Memory B cell (primary cell): ENCODE data around the gene UBR3.

Source experiments
- ATAC-seq: fragments of 150-1000 bp; cut with Tn5 transposase; 2 replicates; pipeline ENCODE4 v1.10.0; 2021; ENCODE audit warnings: low read depth, mild to moderate bottlenecking, moderate library complexity
- DNase-seq, 2 donors: peaks; one replicate each; pipeline ENCODE4 v3.0.0; 2022; ENCODE audit warnings: low spot score in 2 of 2
- H3K27ac Mint-ChIP-seq: one replicate; pipeline ENCODE4 v1.8.0; 2022; ENCODE audit warnings: mild to moderate bottlenecking, moderate library complexity, mixed read lengths
- H3K27me3 Mint-ChIP-seq: one replicate; pipeline ENCODE4 v1.8.0; 2022; ENCODE audit warnings: mixed read lengths
- H3K36me3 Mint-ChIP-seq: one replicate; pipeline ENCODE4 v1.8.0; 2022; ENCODE audit warnings: mild to moderate bottlenecking, mixed read lengths
- H3K4me1 Mint-ChIP-seq: one replicate; pipeline ENCODE4 v1.8.0; 2022; ENCODE audit warnings: mixed read lengths
- H3K4me3 Mint-ChIP-seq: one replicate; pipeline ENCODE4 v1.8.0; 2022; ENCODE audit warnings: mild to moderate bottlenecking, moderate library complexity, mixed read lengths
- H3K9me3 Mint-ChIP-seq: one replicate; pipeline ENCODE4 v1.8.0; 2022; ENCODE audit warnings: mixed read lengths

The UBR3 gene

GRCh38 chr2:170063456-170064235, 236.4 kb downstream of the UBR3 start:
- Mint-ChIP-seq H3K27me3 (no peaks in the 10 kb centered on the region), H3K27ac (no peak overlapping the region), H3K4me1 (no peaks in the 10 kb centered on the region), H3K4me3 (no peak overlapping the region), H3K36me3 (peaks cover 29% of the 10 kb centered on the region), H3K9me3 (peaks cover 1% of the 10 kb centered on the region)
- no peak for ATAC-seq
- DNase-seq, result no peak

GRCh38 chr2:170070778-170071177, 243.5 kb downstream of the UBR3 start:
- H3K36me3 Mint-ChIP-seq, result peaks cover 40% of the 10 kb centered on the region
- H3K4me3 Mint-ChIP-seq, result no peak overlapping the region
- ATAC-seq, result no peak
- H3K27ac Mint-ChIP-seq, result no peak overlapping the region
- H3K4me1 Mint-ChIP-seq, result peaks cover 3% of the 10 kb centered on the region
- H3K9me3 Mint-ChIP-seq, result peaks cover 12% of the 10 kb centered on the region
- H3K27me3 Mint-ChIP-seq, result no peaks in the 10 kb centered on the region
- no peak for DNase-seq

- H3K36me3 Mint-ChIP-seq, result peaks cover 43% of the 10 kb centered on the region
- no peak overlapping the region for H3K4me3 Mint-ChIP-seq
- H3K27me3 Mint-ChIP-seq, result no peaks in the 10 kb centered on the region
- no peak overlapping the region for H3K27ac Mint-ChIP-seq
- DNase-seq, result no peak
- peaks cover 12% of the 10 kb centered on the region for H3K9me3 Mint-ChIP-seq
- peaks cover 7% of the 10 kb centered on the region for H3K4me1 Mint-ChIP-seq
- ATAC-seq, result no peak
Measured at GRCh38 chr2:170073288-170073687, 246.0 kb downstream of the UBR3 start.

DNA sequence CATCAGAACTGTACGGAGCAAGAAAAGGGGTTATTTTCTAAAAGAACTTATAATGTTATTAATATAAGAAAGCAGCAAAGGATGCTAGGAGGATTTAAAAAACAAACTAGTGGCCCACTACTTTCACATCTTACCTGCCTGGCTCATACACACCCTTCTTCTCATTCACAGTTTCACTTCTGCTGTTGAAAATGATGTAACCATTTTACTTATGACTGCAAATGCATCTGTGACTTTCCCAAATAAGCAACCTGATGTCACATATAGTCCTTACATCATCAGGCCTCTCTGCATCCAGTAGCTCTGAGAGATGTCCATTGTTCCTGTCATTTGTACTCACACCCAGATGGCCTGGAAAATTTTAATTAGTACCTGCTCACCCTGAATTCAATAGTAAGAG, 248.9 kb downstream of the UBR3 start:
- peak overlapping the region; percentile 43 for H3K27ac Mint-ChIP-seq
- H3K4me1 Mint-ChIP-seq, result peaks cover 7% of the 10 kb centered on the region
- peak; percentile 34 for ATAC-seq

GRCh38 chr2:170077830-170078569, 250.7 kb downstream of the UBR3 start:
- DNase-seq, result no peak
- H3K4me1 Mint-ChIP-seq, result peaks cover 7% of the 10 kb centered on the region
- peaks cover 30% of the 10 kb centered on the region for H3K36me3 Mint-ChIP-seq
- no peaks in the 10 kb centered on the region for H3K27me3 Mint-ChIP-seq
- no peak overlapping the region for H3K4me3 Mint-ChIP-seq
- H3K27ac Mint-ChIP-seq, result no peak overlapping the region
- H3K9me3 Mint-ChIP-seq, result no peaks in the 10 kb centered on the region
- no peak for ATAC-seq

More for the DNA sequence above, 248.9 kb downstream of the UBR3 start:
- Mint-ChIP-seq H3K4me3 (no peak overlapping the region), H3K27me3 (no peaks in the 10 kb centered on the region), H3K36me3 (peaks cover 29% of the 10 kb centered on the region), H3K9me3 (peaks cover 1% of the 10 kb centered on the region)
- no peak for DNase-seq

DNA sequence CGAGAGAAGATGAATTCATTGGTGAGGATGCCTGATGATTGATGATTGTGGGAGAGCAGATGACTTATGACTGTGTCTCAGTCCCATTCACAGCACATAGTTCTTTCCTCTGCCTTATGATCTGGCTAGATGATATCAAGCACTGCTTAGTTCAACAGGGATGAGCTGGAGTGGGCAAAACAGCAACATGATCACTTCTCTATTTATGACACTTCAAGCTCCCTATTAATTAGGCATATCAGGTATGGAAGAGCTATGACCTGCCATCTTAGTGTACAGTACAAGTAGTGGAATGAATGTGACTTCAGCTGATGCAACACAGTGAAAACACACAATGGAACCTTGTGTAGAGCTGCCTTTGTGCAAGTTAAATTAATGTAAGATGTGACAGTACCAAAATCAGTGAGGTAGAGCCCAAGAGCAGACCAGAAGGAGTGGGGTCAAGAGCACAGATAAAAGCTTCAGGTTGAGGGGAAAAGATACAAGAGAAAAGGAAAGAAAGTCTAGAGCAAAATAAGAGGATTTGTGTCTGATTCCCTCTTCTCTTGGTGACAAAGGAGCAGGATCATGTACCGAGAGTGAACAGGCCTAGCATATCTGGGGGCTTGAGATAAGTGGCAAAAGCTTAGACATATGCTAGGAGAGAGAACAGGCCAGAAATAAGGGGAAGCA, 257.7 kb downstream of the UBR3 start:
- peaks cover 5% of the 10 kb centered on the region for H3K36me3 Mint-ChIP-seq
- H3K9me3 Mint-ChIP-seq, result peaks cover 1% of the 10 kb centered on the region
- no peak overlapping the region for H3K27ac Mint-ChIP-seq
- ATAC-seq (no peak), DNase-seq (no peak)
- no peak overlapping the region for H3K4me3 Mint-ChIP-seq
- H3K4me1 Mint-ChIP-seq, result no peaks in the 10 kb centered on the region
- no peaks in the 10 kb centered on the region for H3K27me3 Mint-ChIP-seq

GRCh38 chr2:170086117-170086688, 258.9 kb downstream of the UBR3 start:
- H3K4me3 Mint-ChIP-seq, result no peak overlapping the region
- DNase-seq (no peak), ATAC-seq (no peak)
- H3K9me3 Mint-ChIP-seq, result peaks cover 3% of the 10 kb centered on the region
- no peaks in the 10 kb centered on the region for H3K4me1 Mint-ChIP-seq
- no peak overlapping the region for H3K27ac Mint-ChIP-seq
- peaks cover 4% of the 10 kb centered on the region for H3K36me3 Mint-ChIP-seq
- no peaks in the 10 kb centered on the region for H3K27me3 Mint-ChIP-seq

GRCh38 chr2:170086751-170087412, 259.6 kb downstream of the UBR3 start:
- peaks cover 2% of the 10 kb centered on the region for H3K36me3 Mint-ChIP-seq
- no peaks in the 10 kb centered on the region for H3K4me1 Mint-ChIP-seq
- peaks cover 3% of the 10 kb centered on the region for H3K9me3 Mint-ChIP-seq
- ATAC-seq, result no peak
- no peaks in the 10 kb centered on the region for H3K27me3 Mint-ChIP-seq
- no peak overlapping the region for H3K4me3 Mint-ChIP-seq
- no peak for DNase-seq
- H3K27ac Mint-ChIP-seq, result no peak overlapping the region

GRCh38 chr2:170087413-170087793, 260.1 kb downstream of the UBR3 start:
- Mint-ChIP-seq H3K36me3 (peaks cover 2% of the 10 kb centered on the region), H3K27ac (no peak overlapping the region), H3K4me1 (no peaks in the 10 kb centered on the region), H3K4me3 (no peak overlapping the region), H3K27me3 (no peaks in the 10 kb centered on the region), H3K9me3 (peaks cover 3% of the 10 kb centered on the region)
- DNase-seq (no peak), ATAC-seq (no peak)

DNA sequence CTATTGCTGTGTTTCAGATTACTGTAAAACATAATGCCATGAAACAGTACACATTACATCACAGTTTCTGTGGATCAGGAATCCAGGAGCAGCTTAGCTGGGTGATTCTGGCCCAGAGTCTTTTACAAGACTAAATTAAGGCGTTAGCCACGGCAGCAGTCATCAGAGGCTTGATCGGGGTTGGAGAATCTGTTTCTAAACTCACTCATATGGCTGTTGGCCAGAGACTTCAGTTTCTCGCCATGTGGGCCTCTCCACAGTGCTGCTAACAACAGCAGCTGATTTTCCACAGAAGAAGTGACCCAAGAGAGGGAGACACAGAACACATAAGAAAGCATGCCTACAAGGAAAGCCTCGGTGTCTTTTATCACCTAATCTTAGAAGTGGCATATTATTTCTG, 261.5 kb downstream of the UBR3 start:
- H3K4me1 Mint-ChIP-seq, result no peaks in the 10 kb centered on the region
- peaks cover 6% of the 10 kb centered on the region for H3K9me3 Mint-ChIP-seq

GRCh38 chr2:170090229-170090628, 263.0 kb downstream of the UBR3 start:
- no peaks in the 10 kb centered on the region for H3K27me3 Mint-ChIP-seq
- ATAC-seq (no peak), DNase-seq (no peak)
- H3K27ac Mint-ChIP-seq, result no peak overlapping the region
- H3K4me3 Mint-ChIP-seq, result no peak overlapping the region
- no peaks in the 10 kb centered on the region for H3K36me3 Mint-ChIP-seq
- no peaks in the 10 kb centered on the region for H3K4me1 Mint-ChIP-seq
- peaks cover 6% of the 10 kb centered on the region for H3K9me3 Mint-ChIP-seq

More for the DNA sequence above, 261.5 kb downstream of the UBR3 start:
- Mint-ChIP-seq H3K36me3 (no peaks in the 10 kb centered on the region), H3K4me3 (no peak overlapping the region), H3K27me3 (no peaks in the 10 kb centered on the region), H3K27ac (no peak overlapping the region)
- DNase-seq (no peak), ATAC-seq (no peak)

GRCh38 chr2:170091436-170091835, 264.2 kb downstream of the UBR3 start:
- H3K27me3 Mint-ChIP-seq, result no peaks in the 10 kb centered on the region

GRCh38 chr2:170092436-170093060, 265.3 kb downstream of the UBR3 start:
- Mint-ChIP-seq H3K36me3 (no peaks in the 10 kb centered on the region), H3K4me3 (no peak overlapping the region), H3K9me3 (peaks cover 6% of the 10 kb centered on the region), H3K4me1 (no peaks in the 10 kb centered on the region), H3K27me3 (no peaks in the 10 kb centered on the region), H3K27ac (no peak overlapping the region)
- ATAC-seq (no peak), DNase-seq (no peak)

More at GRCh38 chr2:170091436-170091835, 264.2 kb downstream of the UBR3 start:
- Mint-ChIP-seq H3K9me3 (peaks cover 6% of the 10 kb centered on the region), H3K27ac (no peak overlapping the region), H3K4me3 (no peak overlapping the region), H3K4me1 (no peaks in the 10 kb centered on the region), H3K36me3 (no peaks in the 10 kb centered on the region)
- DNase-seq (no peak), ATAC-seq (no peak)
